GM23338 (cell line): ENCODE data around the gene ZNF93. TPM values are rescaled to one million over a fixed set of nuclear protein-coding genes. Genes with fewer than 3 reads are reported as not detected.
"Not testable (repeated sequence)": the region's sequence is repeated elsewhere in the genome, so short reads cannot be mapped to it uniquely, and the experiment has no call there.

Source experiments
- ATAC-seq: fragments of 200-7000 bp; cut with Tn5 transposase; 3 replicates; pipeline ENCODE4 v1.9.1; 2020
- DNase-seq: peaks from one replicate; pipeline ENCODE4 v3.0.0-alpha.2; 2015; ENCODE audit warnings: low spot score
- H2AFZ ChIP-seq: fragments of 200-600 bp; sonication (generic); 2 replicates; pipeline ENCODE4 v1.8.0; 2016; ENCODE audit warnings: antibody characterized with exemption, mild to moderate bottlenecking, moderate library complexity
- H3F3A ChIP-seq: fragments of 200-600 bp; sonication (generic); replicated peaks from 2 replicates; pipeline ENCODE4 v1.8.0; 2017; ENCODE audit warnings: antibody characterized with exemption, mixed run types, low read depth
- H3K27ac ChIP-seq: fragments of 200-600 bp; sonication (generic); 2 replicates; pipeline ENCODE4 v1.6.1; 2016; ENCODE audit warnings: low read depth
- H3K27me3 ChIP-seq: fragments of 200-600 bp; sonication (generic); 2 replicates; pipeline ENCODE4 v1.8.0; 2016; ENCODE audit warnings: mild to moderate bottlenecking, mixed run types, moderate library complexity; ENCODE audit not compliant: insufficient read depth
- H3K36me3 ChIP-seq: fragments of 200-600 bp; sonication (generic); 2 replicates; pipeline ENCODE4 v1.8.0; 2016; ENCODE audit warnings: mild to moderate bottlenecking; ENCODE audit not compliant: insufficient read depth
- H3K4me1 ChIP-seq: fragments of 200-600 bp; sonication (generic); 2 replicates; pipeline ENCODE4 v1.8.0; 2016; ENCODE audit warnings: mild to moderate bottlenecking, moderate library complexity; ENCODE audit not compliant: insufficient read depth
- H3K4me2 ChIP-seq: fragments of 200-600 bp; sonication (generic); 2 replicates; pipeline ENCODE4 v1.7.1; 2017; ENCODE audit warnings: mixed run types
- H3K4me3 ChIP-seq: fragments of 200-600 bp; sonication (generic); 2 replicates; pipeline ENCODE4 v1.6.1; 2016; ENCODE audit warnings: mixed run types
- H3K79me2 ChIP-seq: fragments of 200-600 bp; sonication (generic); replicated peaks from 2 replicates; pipeline ENCODE4 v1.8.0; 2017; ENCODE audit warnings: mild to moderate bottlenecking; ENCODE audit not compliant: insufficient read depth
- H3K9me2 ChIP-seq: fragments of 200-600 bp; sonication (generic); 2 replicates; pipeline ENCODE4 v1.8.0; 2017; ENCODE audit not compliant: insufficient read depth
- H4K20me1 ChIP-seq: fragments of 200-600 bp; sonication (generic); replicated peaks from 2 replicates; pipeline ENCODE4 v1.8.0; 2017; ENCODE audit warnings: mild to moderate bottlenecking; ENCODE audit not compliant: insufficient read depth
- H3K27ac Mint-ChIP-seq: 2 replicates; pipeline ENCODE4 v1.8.0; 2020; ENCODE audit warnings: inconsistent platforms, mild to moderate bottlenecking, moderate library complexity, mixed read lengths
- H3K27me3 Mint-ChIP-seq: 3 replicates; pipeline ENCODE4 v1.8.0; 2022; ENCODE audit warnings: low read depth, mild to moderate bottlenecking, moderate library complexity, mixed read lengths, inconsistent platforms; ENCODE audit not compliant: insufficient read depth, poor library complexity
- H3K36me3 Mint-ChIP-seq: 3 replicates; pipeline ENCODE4 v1.8.0; 2021; ENCODE audit warnings: low read depth, mild to moderate bottlenecking, inconsistent platforms, moderate library complexity, mixed read lengths
- H3K4me1 Mint-ChIP-seq: 3 replicates; pipeline ENCODE4 v1.8.0; 2020; ENCODE audit warnings: mild to moderate bottlenecking, inconsistent platforms, mixed read lengths
- H3K4me3 Mint-ChIP-seq: 3 replicates; pipeline ENCODE4 v1.8.0; 2021; ENCODE audit warnings: moderate library complexity, mild to moderate bottlenecking, inconsistent platforms, mixed read lengths
- H3K9me3 Mint-ChIP-seq: 3 replicates; pipeline ENCODE4 v1.8.0; 2020; ENCODE audit warnings: moderate library complexity, mild to moderate bottlenecking, inconsistent platforms, mixed read lengths
- EZH2 ChIP-seq: fragments of 200-600 bp; sonication (generic); IDR thresholded peaks from one replicate; pipeline ENCODE4 v1.8.0; 2017; ENCODE audit warnings: antibody characterized with exemption, mild to moderate bottlenecking, low read depth; ENCODE audit not compliant: unreplicated experiment
- JUNB ChIP-seq: IDR thresholded peaks from one replicate; pipeline ENCODE4 v1.6.1; 2016; ENCODE audit warnings: antibody characterized with exemption; ENCODE audit not compliant: unreplicated experiment
- NANOG ChIP-seq: IDR thresholded peaks from 2 replicates; pipeline ENCODE4 v1.6.1; 2016; ENCODE audit warnings: antibody characterized with exemption, borderline replicate concordance
- POLR2AphosphoS5 ChIP-seq: IDR thresholded peaks from 2 replicates; pipeline ENCODE4 v1.6.1; 2016; ENCODE audit warnings: antibody characterized with exemption, low read depth
- REST ChIP-seq: IDR thresholded peaks from one replicate; pipeline ENCODE4 v1.6.1; 2018; ENCODE audit warnings: antibody characterized with exemption; ENCODE audit not compliant: unreplicated experiment
- STAT1 ChIP-seq: IDR thresholded peaks from one replicate; pipeline ENCODE4 v1.6.1; 2016; ENCODE audit warnings: antibody characterized with exemption; ENCODE audit not compliant: unreplicated experiment
- ZNF114 ChIP-seq: fragments of 250-450 bp; sonication (Bioruptor Pico); IDR thresholded peaks from 2 replicates; pipeline ENCODE4 v1.5.0; 2020; ENCODE audit warnings: mild to moderate bottlenecking, moderate library complexity
- ZNF331 ChIP-seq: fragments of 250-450 bp; sonication (Bioruptor Pico); IDR thresholded peaks from 2 replicates; pipeline ENCODE4 v1.5.0; 2020; ENCODE audit warnings: low read depth, mild to moderate bottlenecking, moderate library complexity
- ZNF462 ChIP-seq: fragments of 250-450 bp; sonication (Bioruptor Pico); IDR thresholded peaks from 2 replicates; pipeline ENCODE4 v1.5.0; 2020; ENCODE audit warnings: mild to moderate bottlenecking, moderate library complexity
- polyA plus RNA-seq: library from polyadenylated mRNA; unstranded; fragments of >200 nt; fragmentation: Nextera tagmentation; extraction: Ambion mirVana; gene quantifications from 2 replicates; pipeline ENCODE4 v1.2.1, GENCODE V29; 2016
- total RNA-seq: library from RNA; depleted of rRNA; stranded (reverse); fragments of >200 nt; shearing (Covaris generic); gene quantifications from 2 replicates; pipeline ENCODE4 v1.2.3, GENCODE V29; 2014
- TF ChIP-seq, protein P1 (sequence below), 2 experiments: fragments of 200-600 bp in 1 of 2; sonication (generic) in 1 of 2; conservative IDR thresholded peaks; 2 replicates each; pipeline versions ENCODE4 v1.5.1 to v1.6.1; 2016 to 2017; ENCODE audit warnings: antibody characterized with exemption in 2 of 2, low read depth in 2 of 2, mild to moderate bottlenecking in 2 of 2, moderate library complexity in 1 of 2

The ZNF93 gene
- total and polyA plus RNA-seq, 2 experiments from 2014 or later, result 48.6 to 122 TPM

DNA sequence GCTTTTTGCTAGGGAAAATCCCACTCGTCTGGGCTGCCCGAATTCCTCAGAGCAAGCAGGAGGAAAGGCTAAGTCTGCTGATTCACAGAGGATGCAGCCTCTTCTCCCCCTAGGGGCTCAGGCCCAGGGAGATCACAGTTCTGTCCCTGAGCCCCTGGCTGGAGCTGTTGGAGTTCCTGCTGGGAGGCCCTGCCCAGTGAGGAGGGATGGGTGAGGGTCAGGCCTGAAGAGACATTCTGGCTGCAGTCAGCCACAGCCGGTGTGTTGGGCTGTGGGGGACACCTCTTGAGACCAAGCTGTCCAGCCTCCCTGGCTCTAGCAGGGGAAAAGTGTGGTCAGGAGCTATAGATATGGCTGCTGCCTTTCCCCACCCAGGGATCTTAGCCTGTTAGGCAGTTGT lies 65.4 kb downstream of the ZNF93 start:
- H3F3A ChIP-seq, DNase-seq, H3K4me1 ChIP-seq: not testable (repeated sequence)

GRCh38 chr19:19966862-19967261 lies 66.1 kb downstream of the ZNF93 start:
- Mint-ChIP-seq H3K9me3 (peaks cover 61% of the 10 kb centered on the region), H3K36me3 (peaks cover 34% of the 10 kb centered on the region), H3K27me3 (peaks cover 5% of the 10 kb centered on the region), H3K27ac (no peak overlapping the region), H3K4me1 (no peaks in the 10 kb centered on the region), H3K4me3 (no peak overlapping the region)
- Histone ChIP-seq H3K4me1 (no peaks in the 10 kb centered on the region), H3K79me2 (no peaks in the 10 kb centered on the region), H3K9me2 (0 out of 2 replicates have a peak, but pooled peaks cover 3% of the 10 kb centered on the region), H3K4me2 (no peak overlapping the region), H3F3A (no peaks in the 10 kb centered on the region), H4K20me1 (no peaks in the 10 kb centered on the region), H3K36me3 (0 out of 2 replicates have a peak, but pooled peaks cover 8% of the 10 kb centered on the region), H3K4me3 (no peak overlapping the region), H3K27me3 (no peaks in the 10 kb centered on the region), H3K27ac (no peak overlapping the region), H2AFZ (no peak overlapping the region)
- DNase-seq, result peak; percentile 42
- no peak for ATAC-seq
- TF ChIP-seq, protein P1, sequence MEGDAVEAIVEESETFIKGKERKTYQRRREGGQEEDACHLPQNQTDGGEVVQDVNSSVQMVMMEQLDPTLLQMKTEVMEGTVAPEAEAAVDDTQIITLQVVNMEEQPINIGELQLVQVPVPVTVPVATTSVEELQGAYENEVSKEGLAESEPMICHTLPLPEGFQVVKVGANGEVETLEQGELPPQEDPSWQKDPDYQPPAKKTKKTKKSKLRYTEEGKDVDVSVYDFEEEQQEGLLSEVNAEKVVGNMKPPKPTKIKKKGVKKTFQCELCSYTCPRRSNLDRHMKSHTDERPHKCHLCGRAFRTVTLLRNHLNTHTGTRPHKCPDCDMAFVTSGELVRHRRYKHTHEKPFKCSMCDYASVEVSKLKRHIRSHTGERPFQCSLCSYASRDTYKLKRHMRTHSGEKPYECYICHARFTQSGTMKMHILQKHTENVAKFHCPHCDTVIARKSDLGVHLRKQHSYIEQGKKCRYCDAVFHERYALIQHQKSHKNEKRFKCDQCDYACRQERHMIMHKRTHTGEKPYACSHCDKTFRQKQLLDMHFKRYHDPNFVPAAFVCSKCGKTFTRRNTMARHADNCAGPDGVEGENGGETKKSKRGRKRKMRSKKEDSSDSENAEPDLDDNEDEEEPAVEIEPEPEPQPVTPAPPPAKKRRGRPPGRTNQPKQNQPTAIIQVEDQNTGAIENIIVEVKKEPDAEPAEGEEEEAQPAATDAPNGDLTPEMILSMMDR (conservative IDR thresholded peaks at IDR 0.05; ENCODE audit: low read depth in 2 of 2), result no peak
- TF ChIP-seq NANOG, result no peak
- no peak for TF ChIP-seq POLR2AphosphoS5
- TF ChIP-seq EZH2, result no peak
- TF ChIP-seq ZNF331 (CRISPR knock-in tag), result no peak
- TF ChIP-seq REST, result no peak
- no peak for TF ChIP-seq STAT1
- TF ChIP-seq ZNF114 (CRISPR knock-in tag), result no peak
- no peak for TF ChIP-seq ZNF462 (CRISPR knock-in tag)
- no peak for TF ChIP-seq JUNB

More for the DNA sequence above, 65.4 kb downstream of the ZNF93 start:
- not testable (repeated sequence) for H3K36me3 ChIP-seq, H3K9me2 ChIP-seq, H3K4me3 Mint-ChIP-seq, H3K79me2 ChIP-seq, H3K27ac Mint-ChIP-seq, H3K27ac ChIP-seq, H3K4me3 ChIP-seq, H4K20me1 ChIP-seq, H3K4me2 ChIP-seq, H3K27me3 Mint-ChIP-seq, H2AFZ ChIP-seq, H3K4me1 Mint-ChIP-seq, H3K27me3 ChIP-seq, ATAC-seq
- peaks cover 34% of the 10 kb centered on the region for H3K36me3 Mint-ChIP-seq
- H3K9me3 Mint-ChIP-seq, result peaks cover 57% of the 10 kb centered on the region
